Stimulated activated CD8-positive, alpha-beta memory T cell treated with anti-CD3 and anti-CD28 coated beads, Interleukin-15, amount 100 ng/mL, for 1 hour (primary cell): ENCODE data around the gene PTPRD.

Experiments
- DNase-seq: peaks from one replicate; pipeline ENCODE4 v3.0.0-alpha.2; 2020; ENCODE audit warnings: low read depth

PTPRD gene

GRCh38 chr9:10612641-10613398 is at the start of gene PTPRD:
Gene PTPRD (minus strand): TSS chr9:10613002.
- no peak for DNase-seq

GRCh38 chr9:10661994-10662393 is 49.2 kb upstream of the PTPRD start:
- DNase-seq = no peak

- DNase-seq = no peak
These were observed 48.6 kb upstream of the PTPRD start for GRCh38 chr9:10661376-10661775.

- no peak for DNase-seq
These were observed 38.2 kb upstream of the PTPRD start for GRCh38 chr9:10651012-10651411.

- no peak for DNase-seq
These were observed 36.3 kb upstream of the PTPRD start for GRCh38 chr9:10649076-10649475.

- no peak for DNase-seq
These were observed 21.0 kb upstream of the PTPRD start for GRCh38 chr9:10633785-10634184.

- DNase-seq = no peak
These were observed 1.5 kb upstream of the PTPRD start for GRCh38 chr9:10614196-10614800.

- DNase-seq = no peak
These were observed 617 bp upstream of the PTPRD start for GRCh38 chr9:10613419-10613818.

- no peak for DNase-seq
These were observed 7.4 kb downstream of the PTPRD start for GRCh38 chr9:10605388-10605787.

- no peak for DNase-seq
These were observed 7.9 kb downstream of the PTPRD start for GRCh38 chr9:10604927-10605326.

GRCh38 chr9:10597801-10598200 is 15.0 kb downstream of the PTPRD start:
- DNase-seq = no peak

- DNase-seq = no peak
These were observed 18.3 kb downstream of the PTPRD start for GRCh38 chr9:10594482-10594881.

GRCh38 chr9:10586407-10586806 is 26.4 kb downstream of the PTPRD start:
- no peak for DNase-seq

GRCh38 chr9:10571699-10572098 is 41.1 kb downstream of the PTPRD start:
- DNase-seq = no peak

GRCh38 chr9:10566848-10567247 is 46.0 kb downstream of the PTPRD start:
- no peak for DNase-seq

- no peak for DNase-seq
These were observed 50.0 kb downstream of the PTPRD start for GRCh38 chr9:10562581-10563343.

GRCh38 chr9:10548348-10548747 is 64.5 kb downstream of the PTPRD start:
- DNase-seq = no peak

- no peak for DNase-seq
These were observed 74.7 kb downstream of the PTPRD start for GRCh38 chr9:10538073-10538472.

- no peak for DNase-seq
These were observed 78.0 kb downstream of the PTPRD start for GRCh38 chr9:10534850-10535249.

GRCh38 chr9:10525972-10526371 is 86.8 kb downstream of the PTPRD start:
- no peak for DNase-seq

- no peak for DNase-seq
These were observed 89.6 kb downstream of the PTPRD start for GRCh38 chr9:10523164-10523563.

GRCh38 chr9:10512144-10512543 is 100.7 kb downstream of the PTPRD start:
- DNase-seq = no peak

- DNase-seq = no peak
These were observed 123.9 kb downstream of the PTPRD start for GRCh38 chr9:10488937-10489336.
